ENCODE data around the gene ITGA8. TPM values are rescaled to one million over a fixed set of nuclear protein-coding genes. Genes with fewer than 3 reads are reported as not detected.

The ITGA8 gene
- total and polyA plus RNA-seq, 2 of the 4 experiments (the other 2 are of a cell fraction): under 0.01 to 0.02 TPM

DNA sequence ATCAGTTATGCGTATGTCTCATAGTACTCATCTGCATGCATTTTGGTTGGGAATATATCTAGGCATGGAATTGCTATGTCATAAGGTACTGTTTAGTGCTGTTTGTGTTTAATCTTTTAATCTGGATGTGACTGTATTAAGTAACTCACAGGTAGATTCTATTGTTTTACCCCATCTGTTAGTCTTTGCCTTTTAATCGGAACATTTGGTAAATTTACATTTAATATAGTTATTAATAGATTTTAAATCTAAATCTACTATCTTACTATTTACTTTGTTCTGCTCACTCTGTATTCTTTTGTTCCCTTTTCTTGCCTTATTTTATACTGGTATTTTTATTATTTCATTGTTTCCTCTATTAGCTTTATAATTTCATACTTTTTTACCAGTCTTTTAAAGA, 10.6 kb upstream of the ITGA8 start:
- Histone ChIP-seq H3K36me3 (ENCODE audit: control insufficient read depth, insufficient read depth, low read length) (no peaks in the 10 kb centered on the region), H3K23ac (ENCODE audit: low read depth, low read length) (no peak overlapping the region), H3K4me2 (ENCODE audit: low read depth, low read length) (no peak overlapping the region), H3K27ac (ENCODE audit: insufficient read depth, low read length) (no peak overlapping the region), H3K9me3 (ENCODE audit: control insufficient read depth, insufficient read depth, low read length) (no peaks in the 10 kb centered on the region), H3K27me3 (ENCODE audit: control insufficient read depth, insufficient read depth, low read length) (peaks cover 8% of the 10 kb centered on the region), H2AK5ac (ENCODE audit: low read depth, low read length) (no peak overlapping the region), H2AFZ (replicated peaks; ENCODE audit: low read length, poor library complexity) (no peak overlapping the region), H3K9ac (ENCODE audit: low read depth, low read length) (no peak overlapping the region), H4K5ac (ENCODE audit: low read depth, low read length) (no peak overlapping the region), H3K4me1 (ENCODE audit: control insufficient read depth, insufficient read depth, low read length) (no peaks in the 10 kb centered on the region), H3K56ac (ENCODE audit: extremely low read depth, insufficient read depth, low read length) (no peak overlapping the region), H2BK15ac (ENCODE audit: low read depth, low read length) (no peak overlapping the region), H3K14ac (replicated peaks; ENCODE audit: low read depth, low read length) (no peak overlapping the region), H2BK20ac (ENCODE audit: low read depth, low read length) (no peak overlapping the region), H4K20me1 (ENCODE audit: insufficient read depth, low read length) (no peaks in the 10 kb centered on the region), H2AK9ac (replicated peaks; ENCODE audit: low read depth, low read length, poor library complexity) (no peak overlapping the region), H3K79me1 (ENCODE audit: low read depth in 1 of 2, low read length in 2 of 2) (no peaks in the 10 kb centered on the region), H2BK5ac (ENCODE audit: low read depth, low read length, poor library complexity, severe bottlenecking) (no peak overlapping the region), H3K18ac (ENCODE audit: low read depth, low read length) (no peak overlapping the region), H4K91ac (ENCODE audit: insufficient read depth, low read depth, low read length) (no peak overlapping the region), H4K8ac (ENCODE audit: low read depth in 2 of 2, low read length in 2 of 2) (no peak overlapping the region), H3K4me3 (ENCODE audit: insufficient read depth, low read depth, low read length) (no peak overlapping the region), H3K4ac (ENCODE audit: low read depth, low read length) (no peak overlapping the region), H2BK120ac (ENCODE audit: low read depth, low read length) (no peak overlapping the region), H3K9me1 (ENCODE audit: insufficient read depth, low read length) (no peaks in the 10 kb centered on the region)
- TF ChIP-seq MAFK (IDR thresholded peaks at IDR 0.05; ENCODE audit: low read depth, low read length) (no peak), MXI1 (IDR thresholded peaks at IDR 0.05; ENCODE audit: borderline replicate concordance, low read depth, low read length) (no peak), RFX5 (IDR thresholded peaks at IDR 0.05; ENCODE audit: low read depth, low read length) (no peak), RAD21 (IDR thresholded peaks at IDR 0.05; ENCODE audit: low read length) (no peak), MAZ (IDR thresholded peaks at IDR 0.05; ENCODE audit: borderline replicate concordance, low read depth, low read length) (no peak), FOS (IDR thresholded peaks at IDR 0.05; ENCODE audit: low read depth, low read length) (no peak), RCOR1 (IDR thresholded peaks at IDR 0.05; ENCODE audit: insufficient replicate concordance, low read length) (no peak), CHD1 (IDR thresholded peaks at IDR 0.05; ENCODE audit: low read depth, low read length) (no peak), NFE2L2 (IDR thresholded peaks at IDR 0.05; ENCODE audit: low read depth, low read length) (no peak), BHLHE40 (IDR thresholded peaks at IDR 0.05; ENCODE audit: low read depth, low read length) (no peak), POLR2A (IDR thresholded peaks at IDR 0.05; ENCODE audit: low read depth, low read length) (no peak), SMC3 (IDR thresholded peaks at IDR 0.05; ENCODE audit: low read depth, low read length) (no peak), CEBPB (IDR thresholded peaks at IDR 0.05; ENCODE audit: low read depth, low read length) (no peak)
- TF ChIP-seq, protein P1, sequence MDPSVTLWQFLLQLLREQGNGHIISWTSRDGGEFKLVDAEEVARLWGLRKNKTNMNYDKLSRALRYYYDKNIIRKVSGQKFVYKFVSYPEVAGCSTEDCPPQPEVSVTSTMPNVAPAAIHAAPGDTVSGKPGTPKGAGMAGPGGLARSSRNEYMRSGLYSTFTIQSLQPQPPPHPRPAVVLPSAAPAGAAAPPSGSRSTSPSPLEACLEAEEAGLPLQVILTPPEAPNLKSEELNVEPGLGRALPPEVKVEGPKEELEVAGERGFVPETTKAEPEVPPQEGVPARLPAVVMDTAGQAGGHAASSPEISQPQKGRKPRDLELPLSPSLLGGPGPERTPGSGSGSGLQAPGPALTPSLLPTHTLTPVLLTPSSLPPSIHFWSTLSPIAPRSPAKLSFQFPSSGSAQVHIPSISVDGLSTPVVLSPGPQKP (IDR thresholded peaks at IDR 0.05; ENCODE audit: borderline replicate concordance, low read depth, low read length): no peak
- TF ChIP-seq, protein P2, sequence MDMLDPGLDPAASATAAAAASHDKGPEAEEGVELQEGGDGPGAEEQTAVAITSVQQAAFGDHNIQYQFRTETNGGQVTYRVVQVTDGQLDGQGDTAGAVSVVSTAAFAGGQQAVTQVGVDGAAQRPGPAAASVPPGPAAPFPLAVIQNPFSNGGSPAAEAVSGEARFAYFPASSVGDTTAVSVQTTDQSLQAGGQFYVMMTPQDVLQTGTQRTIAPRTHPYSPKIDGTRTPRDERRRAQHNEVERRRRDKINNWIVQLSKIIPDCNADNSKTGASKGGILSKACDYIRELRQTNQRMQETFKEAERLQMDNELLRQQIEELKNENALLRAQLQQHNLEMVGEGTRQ (IDR thresholded peaks at IDR 0.05; ENCODE audit: low read depth, low read length): no peak
- TF ChIP-seq, protein P3, sequence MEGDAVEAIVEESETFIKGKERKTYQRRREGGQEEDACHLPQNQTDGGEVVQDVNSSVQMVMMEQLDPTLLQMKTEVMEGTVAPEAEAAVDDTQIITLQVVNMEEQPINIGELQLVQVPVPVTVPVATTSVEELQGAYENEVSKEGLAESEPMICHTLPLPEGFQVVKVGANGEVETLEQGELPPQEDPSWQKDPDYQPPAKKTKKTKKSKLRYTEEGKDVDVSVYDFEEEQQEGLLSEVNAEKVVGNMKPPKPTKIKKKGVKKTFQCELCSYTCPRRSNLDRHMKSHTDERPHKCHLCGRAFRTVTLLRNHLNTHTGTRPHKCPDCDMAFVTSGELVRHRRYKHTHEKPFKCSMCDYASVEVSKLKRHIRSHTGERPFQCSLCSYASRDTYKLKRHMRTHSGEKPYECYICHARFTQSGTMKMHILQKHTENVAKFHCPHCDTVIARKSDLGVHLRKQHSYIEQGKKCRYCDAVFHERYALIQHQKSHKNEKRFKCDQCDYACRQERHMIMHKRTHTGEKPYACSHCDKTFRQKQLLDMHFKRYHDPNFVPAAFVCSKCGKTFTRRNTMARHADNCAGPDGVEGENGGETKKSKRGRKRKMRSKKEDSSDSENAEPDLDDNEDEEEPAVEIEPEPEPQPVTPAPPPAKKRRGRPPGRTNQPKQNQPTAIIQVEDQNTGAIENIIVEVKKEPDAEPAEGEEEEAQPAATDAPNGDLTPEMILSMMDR (conservative IDR thresholded peaks at IDR 0.05; ENCODE audit: low read depth, low read length): no peak
- POLR2A ChIA-PET (ENCODE audit: unreplicated experiment): no interaction called here
- no peak for DNase-seq
- no peak for ATAC-seq (ENCODE audit: low read depth)
- in situ Hi-C loops (cut with MboI; ENCODE audit: low sequenced_read_pairs) (no loop called here), dilution Hi-C loops (cut with HindIII; ENCODE audit: low sequenced_read_pairs, unreplicated experiment) (no loop called here), intact Hi-C loops (cut with micrococcal nuclease) (no loop called here)
- CTCF ChIA-PET: no interaction called here
- WGBS, 2 experiments (ENCODE audit: extremely low coverage in 2 of 2, insufficient read length in 1 of 2): no CpG with 5 or more reads among the region's 2 CpGs
- no TSS peak for BruUV-seq (replicated peaks)
